GM12878 (cell line): ENCODE data around the gene BIRC5. TPM values are rescaled to one million over a fixed set of nuclear protein-coding genes. Genes with fewer than 3 reads are reported as not detected.

Source experiments
- BACH1 ChIP-seq: fragments of 450-650 bp; IDR thresholded peaks from 2 replicates; pipeline ENCODE4 v1.6.1; 2017; ENCODE audit warnings: mild to moderate bottlenecking, borderline replicate concordance
- BCL11A ChIP-seq: IDR thresholded peaks from 2 replicates; pipeline ENCODE4 v1.6.1; 2011; ENCODE audit warnings: low read depth, low read length
- CREB1 ChIP-seq: IDR thresholded peaks from 2 replicates; pipeline ENCODE4 v1.6.1; 2012; ENCODE audit warnings: low read depth, mild to moderate bottlenecking, inconsistent platforms
- CREM ChIP-seq: IDR thresholded peaks from 2 replicates; pipeline ENCODE4 v1.6.1; 2014; ENCODE audit warnings: antibody characterized with exemption, low read depth
- ESRRA ChIP-seq: IDR thresholded peaks from 2 replicates; pipeline ENCODE4 v1.6.1; 2012; ENCODE audit warnings: mild to moderate bottlenecking, low read length, improper control_type of control experiment
- GATAD2B ChIP-seq: fragments of 450-650 bp; conservative IDR thresholded peaks from 2 replicates; pipeline ENCODE4 v1.6.1; 2017; ENCODE audit warnings: low read depth, mild to moderate bottlenecking, moderate library complexity
- HCFC1 ChIP-seq: fragments of 150-350 bp; IDR thresholded peaks from 2 replicates; pipeline ENCODE4 v1.6.1; 2014; ENCODE audit warnings: low read length
- HDAC6 ChIP-seq: fragments of 200-600 bp; sonication (generic); IDR thresholded peaks from one replicate; pipeline ENCODE4 v1.8.0; 2017; ENCODE audit warnings: antibody characterized with exemption; ENCODE audit not compliant: unreplicated experiment
- IKZF1 ChIP-seq: fragments of 450-650 bp; conservative IDR thresholded peaks from 2 replicates; pipeline ENCODE4 v1.6.1; 2017; ENCODE audit warnings: antibody characterized with exemption, mild to moderate bottlenecking
- IKZF2 ChIP-seq, 2 experiments: fragments of 450-650 bp; IDR thresholded peaks; 2 replicates each; pipeline ENCODE4 v1.6.1; 2017; ENCODE audit warnings: mild to moderate bottlenecking in 2 of 2, moderate library complexity in 2 of 2
- IRF4 ChIP-seq: IDR thresholded peaks from 2 replicates; pipeline ENCODE4 v1.6.1; 2011; ENCODE audit warnings: low read depth, low read length
- JUND ChIP-seq: IDR thresholded peaks from 2 replicates; pipeline ENCODE4 v1.6.1; 2012; ENCODE audit warnings: low read depth, mild to moderate bottlenecking, low read length, improper control_type of control experiment, moderate library complexity
- KLF5 ChIP-seq: fragments of 450-650 bp; IDR thresholded peaks from 2 replicates; pipeline ENCODE4 v1.6.1; 2014; ENCODE audit warnings: mild to moderate bottlenecking; ENCODE audit not compliant: partially characterized antibody
- MYC ChIP-seq: IDR thresholded peaks from 2 replicates; pipeline ENCODE4 v1.6.1; 2011; ENCODE audit warnings: mild to moderate bottlenecking, low read length, moderate library complexity, inconsistent platforms; ENCODE audit not compliant: insufficient read depth, insufficient replicate concordance, insufficient read length, severe bottlenecking
- NFIC ChIP-seq: IDR thresholded peaks from 2 replicates; pipeline ENCODE4 v1.6.1; 2012; ENCODE audit warnings: low read depth, mild to moderate bottlenecking, inconsistent platforms, low read length, moderate library complexity
- NFYB ChIP-seq: IDR thresholded peaks from 2 replicates; pipeline ENCODE4 v1.6.1; 2011; ENCODE audit warnings: low read depth, mild to moderate bottlenecking, low read length, improper control_type of control experiment, moderate library complexity; ENCODE audit not compliant: insufficient read depth
- POLR2AphosphoS2 ChIP-seq: IDR thresholded peaks from 2 replicates; pipeline ENCODE4 v1.6.1; 2011; ENCODE audit warnings: low read depth, mild to moderate bottlenecking, low read length, improper control_type of control experiment, moderate library complexity
- SMAD5 ChIP-seq: IDR thresholded peaks from 2 replicates; pipeline ENCODE4 v1.6.1; 2016; ENCODE audit warnings: antibody characterized with exemption, low read depth
- SMC3 ChIP-seq: IDR thresholded peaks from 2 replicates; pipeline ENCODE4 v1.6.1; 2011; ENCODE audit warnings: low read length, improper control_type of control experiment, borderline replicate concordance
- STAT3 ChIP-seq: IDR thresholded peaks from 2 replicates; pipeline ENCODE4 v1.6.1; 2011; ENCODE audit warnings: low read depth, low read length, improper control_type of control experiment
- ZBED1 ChIP-seq: IDR thresholded peaks from 2 replicates; pipeline ENCODE4 v1.6.1; 2016; ENCODE audit warnings: borderline replicate concordance
- ZNF217 ChIP-seq: fragments of 450-650 bp; IDR thresholded peaks from 2 replicates; pipeline ENCODE4 v1.6.1; 2017; ENCODE audit warnings: antibody characterized with exemption, mild to moderate bottlenecking
- ZNF274 ChIP-seq: IDR thresholded peaks from one replicate; pipeline ENCODE4 v1.8.0; 2011; ENCODE audit not compliant: insufficient read length, insufficient read depth
- ZNF622 ChIP-seq: fragments of 450-650 bp; IDR thresholded peaks from 2 replicates; pipeline ENCODE4 v1.6.1; 2017; ENCODE audit warnings: mild to moderate bottlenecking, inconsistent platforms
- ZSCAN29 ChIP-seq: fragments of 450-650 bp; IDR thresholded peaks from 2 replicates; pipeline ENCODE4 v1.6.1; 2017; ENCODE audit warnings: mild to moderate bottlenecking, moderate library complexity
- polyA plus RNA-seq, 11 experiments: library from polyadenylated mRNA; depleted of rRNA in 4 of 11; unstranded in 6 of 11; stranded (reverse) in 5 of 11; fragments of >200 nt; fragmentation: Nextera tagmentation in 4 of 11; fragmentation: Illumina TruSeq in 1 of 11; extraction: Ambion mirVana in 4 of 11; extraction: Trizol in 1 of 11; gene quantifications; 1 replicate in 1 of 11; 2 replicates in 10 of 11; pipeline versions ENCODE4 v1.2.1 to v1.2.3, GENCODE V29; 2011 to 2016; ENCODE audit warnings: inconsistent platforms in 2 of 11, missing spikeins in 2 of 11, low read depth in 1 of 11
- total RNA-seq, 4 experiments: library from RNA; depleted of rRNA in 3 of 4; stranded (reverse); fragments of >200 nt in 3 of 4; fragmentation: Illumina TruSeq in 1 of 4; extraction: Trizol in 1 of 4; gene quantifications; 2 replicates each; pipeline versions ENCODE4 v1.2.1 to v1.2.3, GENCODE V29; 2013 to 2021
- TF ChIP-seq, protein P1 (sequence below): IDR thresholded peaks from 2 replicates; pipeline ENCODE4 v1.6.1; 2012; ENCODE audit warnings: low read depth, low read length, improper control_type of control experiment
- TF ChIP-seq, protein P2 (sequence below): IDR thresholded peaks from 2 replicates; pipeline ENCODE4 v1.6.1; 2011; ENCODE audit warnings: borderline replicate concordance, low read depth, mild to moderate bottlenecking, moderate library complexity, mixed read lengths, low read length; ENCODE audit not compliant: insufficient read depth; ENCODE audit errors: extremely low read length
- TF ChIP-seq, protein P3 (sequence below), 3 experiments: IDR thresholded peaks in 2 of 3; conservative IDR thresholded peaks in 1 of 3; 2 replicates each; pipeline ENCODE4 v1.5.1; 2011; ENCODE audit warnings: low read depth in 3 of 3, low read length in 3 of 3, mild to moderate bottlenecking in 3 of 3, control low read depth in 2 of 3, moderate library complexity in 2 of 3, inconsistent platforms in 1 of 3, mixed read lengths in 1 of 3; ENCODE audit not compliant: control insufficient read depth in 2 of 3, insufficient read depth in 1 of 3; ENCODE audit errors: extremely low read depth in 1 of 3
- TF ChIP-seq, protein P4 (sequence below): fragments of 450-650 bp; IDR thresholded peaks from 2 replicates; pipeline ENCODE4 v1.6.1; 2017; ENCODE audit warnings: mild to moderate bottlenecking

BIRC5 gene
- total and polyA plus RNA-seq, 10 of the 15 experiments (the other 5 are each of a cell fraction or from before 2014, with no cell fraction given) = 41.0 to 175 (median 90.8) TPM

DNA sequence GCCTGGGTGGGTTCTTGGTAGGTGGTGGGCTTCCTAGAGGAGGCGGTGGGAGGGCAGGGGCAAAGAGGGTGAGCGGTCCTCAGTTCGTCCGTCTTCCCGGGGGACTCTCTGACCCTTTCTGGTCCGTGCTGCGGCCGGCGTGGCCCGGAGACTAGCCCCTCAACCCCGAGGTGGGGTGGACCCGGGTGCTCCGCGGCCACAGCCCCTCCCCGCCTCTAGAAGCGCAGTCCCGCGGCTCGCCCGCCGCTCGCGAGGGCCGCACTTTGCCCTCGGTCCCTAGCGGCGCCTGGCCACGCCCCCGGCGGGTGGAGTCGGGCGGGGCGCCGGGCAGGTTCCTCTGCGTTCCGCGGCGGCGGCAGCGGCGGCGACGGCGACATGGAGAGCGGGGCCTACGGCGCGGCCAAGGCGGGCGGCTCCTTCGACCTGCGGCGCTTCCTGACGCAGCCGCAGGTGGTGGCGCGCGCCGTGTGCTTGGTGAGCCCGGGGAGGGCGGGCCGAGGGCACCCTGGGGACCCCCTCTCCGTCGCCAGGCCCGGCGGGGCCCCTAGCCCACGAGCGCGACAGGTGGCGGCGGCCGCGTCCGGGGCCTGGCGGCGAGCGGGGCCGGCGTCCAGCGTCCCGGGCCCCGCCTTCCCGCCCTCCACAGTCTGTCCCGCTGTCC is 45.7 kb upstream of the BIRC5 start, which contains the start of gene SYNGR2 (continued):
- no peak for TF ChIP-seq ESRRA
- no peak for TF ChIP-seq CREM
- TF ChIP-seq, protein P1, sequence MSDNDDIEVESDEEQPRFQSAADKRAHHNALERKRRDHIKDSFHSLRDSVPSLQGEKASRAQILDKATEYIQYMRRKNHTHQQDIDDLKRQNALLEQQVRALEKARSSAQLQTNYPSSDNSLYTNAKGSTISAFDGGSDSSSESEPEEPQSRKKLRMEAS = no peak
- TF ChIP-seq, protein P2, sequence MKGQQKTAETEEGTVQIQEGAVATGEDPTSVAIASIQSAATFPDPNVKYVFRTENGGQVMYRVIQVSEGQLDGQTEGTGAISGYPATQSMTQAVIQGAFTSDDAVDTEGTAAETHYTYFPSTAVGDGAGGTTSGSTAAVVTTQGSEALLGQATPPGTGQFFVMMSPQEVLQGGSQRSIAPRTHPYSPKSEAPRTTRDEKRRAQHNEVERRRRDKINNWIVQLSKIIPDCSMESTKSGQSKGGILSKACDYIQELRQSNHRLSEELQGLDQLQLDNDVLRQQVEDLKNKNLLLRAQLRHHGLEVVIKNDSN = no peak
- TF ChIP-seq, protein P3, sequence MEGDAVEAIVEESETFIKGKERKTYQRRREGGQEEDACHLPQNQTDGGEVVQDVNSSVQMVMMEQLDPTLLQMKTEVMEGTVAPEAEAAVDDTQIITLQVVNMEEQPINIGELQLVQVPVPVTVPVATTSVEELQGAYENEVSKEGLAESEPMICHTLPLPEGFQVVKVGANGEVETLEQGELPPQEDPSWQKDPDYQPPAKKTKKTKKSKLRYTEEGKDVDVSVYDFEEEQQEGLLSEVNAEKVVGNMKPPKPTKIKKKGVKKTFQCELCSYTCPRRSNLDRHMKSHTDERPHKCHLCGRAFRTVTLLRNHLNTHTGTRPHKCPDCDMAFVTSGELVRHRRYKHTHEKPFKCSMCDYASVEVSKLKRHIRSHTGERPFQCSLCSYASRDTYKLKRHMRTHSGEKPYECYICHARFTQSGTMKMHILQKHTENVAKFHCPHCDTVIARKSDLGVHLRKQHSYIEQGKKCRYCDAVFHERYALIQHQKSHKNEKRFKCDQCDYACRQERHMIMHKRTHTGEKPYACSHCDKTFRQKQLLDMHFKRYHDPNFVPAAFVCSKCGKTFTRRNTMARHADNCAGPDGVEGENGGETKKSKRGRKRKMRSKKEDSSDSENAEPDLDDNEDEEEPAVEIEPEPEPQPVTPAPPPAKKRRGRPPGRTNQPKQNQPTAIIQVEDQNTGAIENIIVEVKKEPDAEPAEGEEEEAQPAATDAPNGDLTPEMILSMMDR (IDR thresholded peaks at IDR 0.05 in 2 of 3, conservative IDR thresholded peaks at IDR 0.05 in 1 of 3; ENCODE audit: control insufficient read depth in 2 of 3, extremely low read depth in 1 of 3, insufficient read depth in 1 of 3, low read depth in 3 of 3, low read length in 3 of 3) = no peak
- TF ChIP-seq ZNF274 = no peak
- peak; percentile 88 for TF ChIP-seq KLF5
- TF ChIP-seq ZSCAN29 = no peak
- TF ChIP-seq STAT3 = no peak
- no peak for TF ChIP-seq NFYB
- TF ChIP-seq BACH1 = peak; percentile 75
- TF ChIP-seq IKZF1 = peak; percentile 79
- no peak for TF ChIP-seq HDAC6
- TF ChIP-seq ZBED1 = no peak
- TF ChIP-seq ZNF622 = no peak
- TF ChIP-seq IRF4 = no peak
- TF ChIP-seq POLR2AphosphoS2 = no peak; the same call in 1 of the 2 replicates
- TF ChIP-seq HCFC1 = no peak
- TF ChIP-seq BCL11A = no peak
- no peak for TF ChIP-seq SMAD5
- TF ChIP-seq MYC = no peak
- no peak for TF ChIP-seq ZNF217
- TF ChIP-seq, protein P4, sequence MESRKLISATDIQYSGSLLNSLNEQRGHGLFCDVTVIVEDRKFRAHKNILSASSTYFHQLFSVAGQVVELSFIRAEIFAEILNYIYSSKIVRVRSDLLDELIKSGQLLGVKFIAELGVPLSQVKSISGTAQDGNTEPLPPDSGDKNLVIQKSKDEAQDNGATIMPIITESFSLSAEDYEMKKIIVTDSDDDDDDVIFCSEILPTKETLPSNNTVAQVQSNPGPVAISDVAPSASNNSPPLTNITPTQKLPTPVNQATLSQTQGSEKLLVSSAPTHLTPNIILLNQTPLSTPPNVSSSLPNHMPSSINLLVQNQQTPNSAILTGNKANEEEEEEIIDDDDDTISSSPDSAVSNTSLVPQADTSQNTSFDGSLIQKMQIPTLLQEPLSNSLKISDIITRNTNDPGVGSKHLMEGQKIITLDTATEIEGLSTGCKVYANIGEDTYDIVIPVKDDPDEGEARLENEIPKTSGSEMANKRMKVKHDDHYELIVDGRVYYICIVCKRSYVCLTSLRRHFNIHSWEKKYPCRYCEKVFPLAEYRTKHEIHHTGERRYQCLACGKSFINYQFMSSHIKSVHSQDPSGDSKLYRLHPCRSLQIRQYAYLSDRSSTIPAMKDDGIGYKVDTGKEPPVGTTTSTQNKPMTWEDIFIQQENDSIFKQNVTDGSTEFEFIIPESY = no peak
- TF ChIP-seq CREB1 = no peak
- TF ChIP-seq JUND = no peak
- TF ChIP-seq IKZF2 (IDR thresholded peaks at IDR 0.05) = no peak; a peak in 1 of 4 replicates
- no peak for TF ChIP-seq NFIC
- TF ChIP-seq GATAD2B = peak; percentile 95
- TF ChIP-seq SMC3 = no peak
